Measurements from ENCODE around the gene ZNF536. TPM values are rescaled to one million over a fixed set of nuclear protein-coding genes. Genes with fewer than 3 reads are reported as not detected.

ZNF536 gene
- not detected in 2 replicates for total RNA-seq

DNA sequence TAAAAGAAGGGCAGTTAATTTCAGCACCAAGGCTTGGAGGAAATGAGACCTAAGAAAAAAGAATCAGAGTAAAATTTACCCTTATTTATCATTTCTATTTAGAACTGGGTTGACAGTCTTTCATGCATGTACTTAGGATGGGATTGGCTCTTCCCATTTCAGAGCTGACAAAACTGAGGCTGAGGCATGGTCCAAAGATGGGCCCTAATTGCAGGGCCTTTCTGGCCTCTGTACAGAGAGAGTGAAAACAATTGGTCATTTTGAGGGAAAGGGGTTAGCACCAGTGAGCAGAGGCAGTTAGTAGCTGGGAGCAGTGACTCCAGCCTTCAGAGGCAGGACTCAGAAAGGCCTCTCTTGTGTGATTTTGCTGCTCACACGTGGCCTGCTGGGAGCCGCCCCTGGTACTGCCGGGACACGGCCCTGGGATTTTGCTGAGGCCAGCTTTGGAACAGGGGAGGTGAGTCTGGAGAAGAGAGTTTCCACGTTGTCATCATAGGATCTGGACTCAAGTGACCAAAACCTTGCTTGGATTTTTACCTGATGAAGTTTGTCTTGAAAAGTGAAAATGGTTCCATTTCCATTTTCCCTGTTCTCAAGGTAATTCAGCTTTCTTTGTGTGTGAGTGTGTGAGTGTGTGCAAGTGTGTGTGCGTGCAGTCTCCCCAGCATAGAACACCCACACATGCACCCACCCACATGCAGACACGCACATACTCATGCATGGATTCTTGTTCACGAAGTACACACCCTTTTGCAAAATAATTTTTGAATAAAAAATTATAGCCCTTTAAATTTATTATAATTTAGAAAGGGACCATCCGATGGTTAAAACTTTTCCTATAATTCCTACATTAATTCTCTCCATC, at the start of gene ZNF536:
ZNF536 (plus strand) TSS at position 425 of the 865 bp plus-strand sequence. CDS start 71,179 bp downstream, outside the sequence.
- intact Hi-C loops (cut with micrococcal nuclease), result no loop called here

DNA sequence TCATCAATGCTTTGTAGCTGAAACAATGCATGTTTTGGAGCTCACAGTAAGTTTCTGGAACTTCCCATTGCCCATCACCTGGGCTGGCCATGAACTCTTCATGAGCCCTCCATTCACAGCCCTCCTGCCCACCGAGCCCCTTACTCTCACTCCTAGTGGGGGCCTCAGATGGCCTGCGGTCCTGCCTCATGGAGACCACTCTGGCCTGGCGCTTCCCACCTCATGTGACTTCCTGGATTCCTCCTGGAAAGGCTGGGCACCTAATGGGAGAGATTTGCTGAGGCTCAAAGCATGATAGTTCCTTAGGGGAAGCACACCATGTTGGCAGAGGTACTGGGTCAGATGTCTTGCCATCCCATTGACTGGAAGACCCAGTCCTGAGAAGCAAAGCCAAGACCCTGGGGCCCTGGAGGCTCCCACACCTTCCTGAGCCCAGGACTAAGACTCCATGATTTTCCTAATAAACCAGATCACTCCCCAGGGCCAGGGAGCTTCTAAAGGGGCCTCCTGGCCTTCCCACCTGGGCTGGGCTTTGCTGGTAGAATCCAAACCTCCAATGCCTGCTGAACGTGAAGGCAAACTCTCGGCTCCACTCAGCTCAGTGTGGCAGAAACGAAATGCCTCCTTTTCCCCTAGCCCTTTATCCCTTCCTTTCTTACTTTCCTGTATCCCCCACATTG, 49.4 kb upstream of the ZNF536 start:
- intact Hi-C loops (cut with micrococcal nuclease), result no loop called here

DNA sequence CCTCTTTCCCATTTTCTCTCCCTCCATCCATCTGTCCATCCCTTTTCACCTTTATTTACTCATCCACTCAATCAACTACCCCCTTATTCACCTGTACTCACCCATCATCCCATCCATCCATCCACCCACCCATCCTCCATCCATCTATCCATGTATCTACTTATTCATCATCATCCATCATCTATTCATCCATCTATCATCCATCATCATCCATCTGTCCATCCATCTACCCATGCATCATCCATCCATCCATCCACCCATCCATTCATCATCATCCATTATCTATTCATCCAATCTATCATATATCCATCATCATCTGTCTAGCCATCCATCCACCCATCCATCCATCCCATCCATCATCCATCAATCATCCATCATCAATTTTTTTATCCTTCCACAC, 48.3 kb upstream of the ZNF536 start:
- intact Hi-C loops (cut with micrococcal nuclease), result no loop called here

DNA sequence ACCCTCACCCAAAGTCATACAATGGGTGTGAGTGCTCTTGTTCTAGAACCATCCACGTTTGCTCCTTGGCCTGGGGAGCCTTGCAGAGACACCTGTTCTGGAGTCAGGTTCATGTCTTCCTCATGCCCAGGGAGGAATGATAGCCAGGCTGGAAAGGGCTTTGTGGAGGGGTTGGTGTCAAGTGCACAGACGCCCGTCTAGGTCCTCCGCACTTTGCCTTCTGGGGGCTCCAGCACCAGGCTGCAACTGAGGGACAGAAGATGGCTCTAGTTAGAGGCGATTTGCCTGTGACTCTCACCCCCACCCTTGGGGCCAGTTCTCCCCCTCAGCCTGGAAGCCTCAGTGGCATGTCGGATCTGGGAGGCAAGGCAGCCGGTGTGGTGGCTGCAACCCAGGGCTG, 47.2 kb upstream of the ZNF536 start:
- intact Hi-C loops (cut with micrococcal nuclease), result no loop called here

DNA sequence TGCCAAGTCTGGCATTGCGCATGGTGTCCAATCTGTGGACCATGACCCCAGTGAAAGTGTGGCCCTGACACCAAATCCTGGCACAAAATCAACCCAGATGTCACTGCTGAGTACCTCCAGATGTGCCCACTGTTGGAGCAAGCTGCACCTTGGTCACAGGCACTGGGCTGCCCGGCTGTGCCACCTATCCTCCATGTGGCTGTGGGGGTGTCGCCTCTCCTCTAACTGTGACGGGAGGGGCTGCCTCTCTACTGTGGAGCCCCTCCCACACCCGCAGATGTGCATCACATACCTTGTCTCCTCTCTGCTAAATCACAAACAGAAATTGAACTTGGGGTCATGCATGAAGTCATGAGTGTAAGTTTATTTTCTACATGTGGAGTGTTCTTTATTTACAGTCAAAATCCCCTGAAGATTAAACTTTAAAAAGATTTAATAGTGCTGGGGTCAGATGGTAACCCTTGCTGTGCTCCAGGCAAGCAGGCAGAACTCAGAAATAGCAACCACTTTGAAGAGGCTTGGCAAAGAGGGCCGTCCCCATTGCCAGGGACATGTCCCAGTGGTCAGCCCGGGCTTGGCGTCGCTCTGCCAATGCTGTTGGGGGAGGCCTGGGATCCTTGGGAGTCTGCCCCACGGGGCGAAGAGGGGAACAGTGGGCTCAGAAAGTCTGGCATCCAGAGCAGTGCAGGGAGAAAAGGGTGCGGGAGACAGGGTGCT, 46.4 kb upstream of the ZNF536 start:
- intact Hi-C loops (cut with micrococcal nuclease), result no loop called here

DNA sequence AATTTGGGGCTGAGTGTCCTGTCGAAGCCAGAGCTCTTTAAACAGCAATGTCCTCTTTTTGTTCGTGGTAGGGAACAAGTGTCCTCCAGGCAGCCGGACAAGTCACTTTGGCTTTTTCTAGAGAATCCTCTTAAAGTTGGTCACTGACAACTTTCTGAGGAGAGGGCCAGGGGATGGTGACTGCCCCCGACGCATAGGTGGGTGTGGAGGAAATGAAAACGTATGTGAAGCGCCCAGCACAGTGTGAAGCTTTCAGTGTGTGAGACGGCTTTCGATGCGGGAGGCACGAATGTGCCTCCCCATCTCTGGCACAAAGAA, 45.8 kb upstream of the ZNF536 start:
- intact Hi-C loops (cut with micrococcal nuclease), result no loop called here

DNA sequence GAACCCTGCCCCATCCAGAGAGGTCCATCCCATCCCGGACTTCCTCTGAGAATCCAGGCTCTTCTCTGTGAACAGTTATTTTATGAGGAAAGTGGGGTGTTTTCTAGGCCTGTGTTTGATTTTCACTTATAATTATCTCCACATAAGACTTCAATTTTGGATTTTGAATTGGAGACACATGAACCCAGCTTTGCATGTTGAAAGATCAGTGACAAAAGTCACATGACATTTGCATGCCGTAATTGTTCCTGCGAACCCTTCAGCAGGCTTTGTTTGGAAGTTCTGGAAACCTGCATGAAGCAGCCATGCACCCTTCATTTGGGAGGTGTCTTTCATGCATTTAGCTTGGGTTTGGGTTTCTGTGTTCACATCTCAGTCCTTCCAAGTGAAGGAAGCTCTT, 44.9 kb upstream of the ZNF536 start:
- intact Hi-C loops (cut with micrococcal nuclease), result no loop called here

DNA sequence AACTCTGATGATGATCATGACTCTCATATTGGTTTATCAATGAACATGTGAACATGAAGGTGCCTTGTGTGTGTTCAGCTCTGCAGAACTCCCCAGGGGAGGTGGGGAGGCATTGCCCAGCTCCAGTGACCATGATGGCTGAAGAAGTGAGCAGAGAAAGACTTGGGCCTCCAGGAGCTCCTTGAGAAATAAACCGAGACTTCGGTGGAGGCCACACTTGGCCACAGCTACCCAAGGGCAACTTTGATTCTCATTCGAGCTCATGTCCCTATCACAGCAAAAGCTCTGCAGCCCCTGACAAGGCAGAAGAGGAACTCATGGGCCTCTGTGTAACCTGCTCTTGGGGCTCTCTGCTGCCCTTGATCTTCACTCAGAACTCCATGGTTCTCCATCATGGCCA, 44.1 kb upstream of the ZNF536 start:
- intact Hi-C loops (cut with micrococcal nuclease), result no loop called here

DNA sequence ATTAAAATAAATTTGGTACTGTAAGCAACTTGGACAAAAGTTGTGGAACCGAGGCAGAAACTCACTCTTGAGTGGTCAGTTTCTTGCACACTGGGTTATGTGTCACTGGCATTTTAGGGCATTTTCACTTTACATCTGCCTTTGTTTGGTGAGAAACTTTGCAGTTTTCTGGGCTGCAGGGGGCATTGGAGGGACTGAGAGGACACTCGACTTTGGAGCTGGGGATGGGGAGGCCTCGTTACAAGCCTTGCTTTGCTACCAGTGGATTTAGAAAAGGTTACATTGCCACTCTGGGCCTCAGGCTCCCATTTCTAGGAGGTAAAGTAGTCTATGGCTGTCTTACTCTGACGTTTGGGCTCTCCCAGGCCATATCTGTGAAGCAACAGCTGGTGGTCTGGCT, 41.9 kb upstream of the ZNF536 start:
- intact Hi-C loops (cut with micrococcal nuclease), result no loop called here

DNA sequence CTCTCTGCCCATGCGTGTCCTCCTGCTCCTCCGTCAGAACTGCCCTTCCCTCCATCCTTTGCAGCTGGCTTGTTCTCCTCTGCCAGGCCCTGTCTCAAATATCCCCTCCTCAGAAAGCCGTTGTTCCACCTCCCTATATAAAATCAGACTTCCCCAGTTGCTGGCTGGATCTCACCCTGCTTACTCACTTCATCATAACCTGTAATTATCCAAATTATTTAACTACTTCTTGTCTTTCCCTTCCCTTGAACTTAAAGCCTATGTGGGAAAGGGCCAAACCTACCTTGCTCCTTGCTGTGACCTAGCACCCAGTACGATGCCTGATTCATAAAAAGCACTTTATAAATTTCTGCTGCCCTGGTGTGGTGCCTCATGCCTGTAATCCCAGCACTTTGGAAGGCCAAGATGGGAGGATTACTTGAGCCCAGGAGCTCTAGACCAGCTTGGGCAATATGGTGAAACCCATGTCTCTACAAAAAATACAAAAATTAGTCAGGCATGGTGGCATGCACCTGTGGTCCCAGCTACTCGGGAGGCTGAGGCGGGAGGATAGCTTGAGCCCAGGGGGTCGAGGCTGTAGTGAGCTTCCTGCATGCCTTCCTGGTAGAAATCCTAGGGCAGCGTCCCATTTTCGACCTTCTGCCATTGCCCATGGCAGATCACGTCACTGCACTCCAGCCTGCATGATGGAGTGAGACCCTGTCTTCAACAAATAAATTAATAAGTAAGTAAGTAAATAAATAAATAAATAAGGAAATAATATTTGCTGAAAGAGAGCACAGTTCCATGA, 39.5 kb upstream of the ZNF536 start:
- intact Hi-C loops (cut with micrococcal nuclease), result no loop called here

DNA sequence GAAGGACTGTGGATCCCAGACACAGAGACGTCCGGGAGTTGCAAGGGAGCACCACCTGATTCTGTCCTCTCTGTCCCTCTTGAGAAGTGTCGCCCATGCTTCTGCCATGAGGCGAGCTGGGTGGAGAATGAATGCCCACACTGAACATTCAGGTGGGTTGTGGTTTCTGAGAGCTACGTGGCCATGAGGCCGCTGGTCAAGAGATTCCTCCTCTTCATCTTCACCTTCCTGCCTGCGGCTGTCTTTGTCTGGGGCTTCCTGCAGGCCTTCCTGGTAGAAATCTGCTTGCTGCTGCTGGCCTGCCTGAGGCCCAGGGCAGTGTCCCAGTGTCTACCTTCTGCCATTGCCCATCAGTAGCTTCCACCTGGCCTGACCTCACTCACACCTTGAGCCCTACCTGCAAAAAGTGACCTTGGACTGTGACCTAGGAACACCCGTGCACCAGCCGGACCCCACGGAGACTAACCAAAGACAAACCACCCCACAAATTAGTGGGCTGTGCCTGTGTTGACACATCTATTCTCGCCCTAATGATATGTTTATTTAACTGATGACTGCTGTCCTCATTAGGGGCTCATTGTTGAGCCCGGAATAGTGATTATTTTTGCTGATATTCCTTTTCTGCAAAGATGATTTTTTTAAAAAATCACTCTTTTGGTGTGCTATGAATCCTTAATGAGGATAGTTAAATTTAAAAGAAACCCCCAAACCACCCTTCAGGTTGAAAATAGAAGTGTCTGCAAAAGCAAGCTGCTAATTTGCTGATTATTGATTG, 38.7 kb upstream of the ZNF536 start:
- intact Hi-C loops (cut with micrococcal nuclease), result no loop called here

DNA sequence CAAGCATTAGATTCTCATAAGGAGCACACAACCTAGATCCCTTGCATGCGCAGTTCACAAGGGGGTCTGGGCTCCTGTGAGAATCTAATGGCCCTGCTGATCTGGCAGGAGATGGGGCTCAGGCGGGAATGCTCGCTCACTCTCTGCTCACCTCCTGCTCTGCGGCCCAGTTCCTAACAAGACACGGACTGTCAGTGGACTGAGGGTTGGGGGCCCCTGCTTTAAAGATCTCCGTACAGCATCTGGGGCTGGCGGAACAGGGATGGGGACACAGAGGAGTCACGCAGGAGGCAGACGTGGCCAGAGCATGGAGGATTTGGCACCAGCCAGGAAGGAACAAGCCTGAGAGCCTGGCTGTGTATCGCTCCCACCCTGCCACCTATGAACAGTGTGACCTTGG, 37.3 kb upstream of the ZNF536 start:
- intact Hi-C loops (cut with micrococcal nuclease), result no loop called here

DNA sequence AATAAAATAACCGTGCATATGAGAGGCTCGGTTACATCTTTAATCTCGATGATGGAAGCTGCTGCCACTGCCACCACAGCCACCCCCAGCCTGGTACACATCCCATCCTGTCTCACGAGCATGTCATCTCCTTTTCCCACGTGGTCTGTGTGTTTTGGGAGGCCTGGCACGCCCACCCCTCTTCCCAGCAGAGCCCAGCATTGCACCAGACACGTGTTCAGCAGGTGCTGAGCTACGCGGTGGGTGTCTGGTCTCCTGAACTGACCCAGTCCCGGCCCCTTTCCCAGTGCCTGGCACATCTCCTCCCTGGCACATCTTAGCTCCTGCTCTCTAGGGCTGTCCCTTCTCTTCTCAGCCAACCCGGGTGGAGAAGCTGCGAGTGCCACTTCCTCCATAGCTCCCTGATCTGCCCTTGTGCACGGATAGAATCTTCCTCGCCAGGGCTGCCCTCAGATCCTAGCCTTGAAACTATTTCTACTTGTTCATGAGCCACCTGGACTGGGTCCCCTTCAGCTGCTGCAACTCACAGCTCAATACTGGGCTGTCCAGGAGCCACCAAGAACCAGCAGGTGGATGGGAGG, 36.8 kb upstream of the ZNF536 start:
- intact Hi-C loops (cut with micrococcal nuclease), result no loop called here

DNA sequence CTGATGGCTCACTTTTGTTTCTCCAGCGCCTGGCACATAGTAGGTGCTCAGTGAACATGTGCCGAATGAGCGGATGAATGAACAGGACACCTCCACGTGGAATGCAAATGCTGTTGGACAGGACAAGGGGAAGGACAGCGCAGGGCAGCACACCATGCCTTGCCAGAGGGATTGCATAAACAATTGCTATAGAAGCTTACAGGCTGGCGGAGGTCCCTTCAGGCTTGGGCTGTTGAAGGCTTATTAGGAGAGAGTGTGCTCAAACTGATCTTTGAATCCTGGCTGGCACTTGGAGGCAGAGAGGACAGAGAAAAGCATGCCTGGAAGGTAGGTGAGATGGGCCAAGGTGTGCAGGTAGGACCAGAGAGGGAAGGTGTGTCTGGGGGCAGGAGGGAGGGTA, 35.9 kb upstream of the ZNF536 start:
- intact Hi-C loops (cut with micrococcal nuclease), result no loop called here

DNA sequence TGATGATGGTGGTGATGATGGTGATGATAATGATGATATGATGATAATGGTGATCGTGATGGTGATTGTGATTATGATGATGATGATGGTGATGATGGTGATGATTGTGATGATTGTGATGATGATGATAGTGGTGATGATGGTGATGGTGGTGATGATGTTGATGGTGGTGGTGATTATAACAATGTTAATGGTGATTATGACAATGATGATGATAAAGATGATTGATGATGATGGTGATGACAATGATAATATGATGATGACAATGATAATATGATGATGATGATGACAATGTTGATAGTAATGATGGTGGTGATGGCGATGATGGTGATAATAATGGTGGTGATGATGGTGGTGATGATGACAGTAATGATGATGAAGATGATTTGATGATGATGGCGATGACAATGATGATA, 34.1 kb upstream of the ZNF536 start:
- intact Hi-C loops (cut with micrococcal nuclease), result no loop called here

DNA sequence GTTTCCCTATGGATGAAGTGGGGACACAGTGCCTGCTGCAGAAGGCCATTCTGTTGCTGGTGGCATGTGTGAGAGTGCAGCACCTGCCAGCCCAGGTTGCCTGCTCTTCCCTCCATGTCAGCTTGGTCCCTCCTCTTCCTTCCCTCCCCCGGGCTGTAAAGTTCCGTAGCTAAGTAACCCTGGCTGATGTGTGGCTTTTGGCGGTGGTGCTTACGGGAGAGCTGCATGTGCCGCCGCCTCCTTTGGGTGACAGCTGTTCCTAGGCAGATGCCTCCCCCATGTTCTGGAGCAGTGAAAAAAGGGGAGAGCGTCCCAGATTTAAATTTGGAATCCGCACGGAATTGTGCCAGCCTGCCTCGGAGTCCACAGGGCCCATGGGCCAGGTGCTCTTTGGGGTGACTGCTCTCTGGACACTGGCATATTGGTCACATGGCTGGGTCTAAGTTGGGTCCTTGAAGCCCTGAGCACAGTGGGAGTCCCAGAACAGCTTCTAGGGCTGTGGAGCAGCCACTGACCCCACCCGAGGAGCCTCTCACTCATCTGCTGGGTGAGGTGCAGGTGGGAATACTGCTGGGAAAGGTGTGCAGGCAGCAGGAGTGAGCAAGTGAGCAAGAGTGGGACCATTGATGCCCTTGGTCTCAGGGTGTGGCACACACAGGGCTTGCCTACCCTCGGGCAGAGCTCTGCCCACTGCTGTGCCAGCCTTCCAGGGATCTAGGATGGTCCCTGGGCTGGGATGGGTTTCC, 33.1 kb upstream of the ZNF536 start:
- intact Hi-C loops (cut with micrococcal nuclease), result no loop called here

DNA sequence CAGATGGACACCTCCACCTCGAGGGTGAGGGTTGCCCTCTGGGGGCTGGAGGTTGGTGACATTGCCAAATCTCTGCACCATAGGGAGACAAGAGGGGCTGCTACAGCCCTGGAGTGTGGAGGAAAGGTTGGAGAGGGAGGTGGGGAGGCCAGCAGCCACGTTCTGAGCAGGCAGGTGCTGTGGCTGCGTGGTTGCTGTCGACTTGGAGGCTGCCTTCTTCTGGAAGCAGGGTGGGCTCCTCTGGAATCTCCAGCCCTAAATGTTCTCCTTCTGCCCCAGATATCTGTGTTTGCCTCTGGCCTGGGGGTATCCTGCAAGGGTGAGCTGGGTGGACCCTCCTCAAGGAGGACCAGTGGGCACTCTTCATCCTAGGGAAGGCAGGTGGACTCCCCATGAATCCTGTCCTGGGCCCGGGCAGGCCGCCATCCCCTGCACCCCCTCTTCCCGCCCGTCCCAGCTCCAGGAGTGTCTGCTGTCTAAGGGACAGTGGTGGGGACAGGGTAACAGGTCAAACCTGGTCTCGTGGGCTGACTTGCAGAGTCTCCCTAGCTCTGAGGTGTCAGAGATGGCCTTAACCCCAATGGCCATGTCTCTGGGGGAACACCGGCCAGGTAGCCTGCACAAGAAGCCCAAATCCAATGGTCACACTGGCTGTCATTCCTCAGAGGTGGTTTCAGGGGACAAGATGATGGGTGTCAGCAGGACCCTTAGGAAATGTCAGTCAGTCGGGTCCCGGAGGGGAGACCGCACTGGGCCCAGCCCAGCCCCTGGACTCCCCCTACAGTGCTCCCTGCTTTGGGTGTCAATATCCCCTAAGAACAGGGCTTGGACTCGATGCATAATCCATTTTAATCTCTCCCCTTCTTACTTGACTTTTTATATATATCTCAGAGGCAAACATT, 32.3 kb upstream of the ZNF536 start:
- intact Hi-C loops (cut with micrococcal nuclease), result no loop called here

DNA sequence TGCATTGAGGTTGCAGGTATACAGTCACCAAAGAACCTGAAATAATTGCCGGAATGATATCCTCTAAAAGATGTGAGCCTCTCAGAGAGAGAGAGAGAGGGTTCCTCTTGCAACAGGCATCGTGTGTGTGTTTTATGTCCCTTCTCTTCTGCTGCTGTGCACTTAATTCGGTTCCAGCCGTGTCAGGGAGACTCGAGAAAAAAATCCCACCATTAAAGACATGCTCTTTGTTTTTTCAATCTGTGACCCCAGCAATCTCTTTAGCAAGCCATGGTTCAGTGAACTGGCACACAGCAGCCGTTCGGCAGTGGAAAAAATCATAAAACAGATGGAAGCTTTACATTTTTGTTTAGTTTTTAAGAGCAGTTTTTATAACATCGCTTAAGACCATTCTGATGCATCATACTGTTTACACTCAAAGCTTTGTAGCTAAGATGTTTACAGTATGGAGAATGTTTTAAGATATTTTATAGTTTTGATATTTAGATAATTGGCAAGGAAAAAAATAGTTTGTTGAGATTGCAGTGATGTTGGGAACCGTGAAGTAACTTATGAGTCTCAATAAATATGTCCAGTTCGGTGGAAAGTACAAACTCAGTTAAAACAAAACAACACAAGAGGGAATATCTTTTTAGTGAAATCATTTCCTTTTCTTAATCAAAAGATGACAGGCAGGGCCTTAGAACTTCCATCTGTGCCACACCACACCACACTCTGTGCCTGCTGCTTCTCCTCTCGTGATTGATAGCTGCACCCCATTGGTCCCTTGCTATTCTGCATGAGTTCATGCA, 31.2 kb upstream of the ZNF536 start:
- intact Hi-C loops (cut with micrococcal nuclease), result no loop called here
